ENCODE results near the gene CUEDC1. TPM values are rescaled to one million over a fixed set of nuclear protein-coding genes. Genes with fewer than 3 reads are reported as not detected.

Gene CUEDC1
- polyA plus RNA-seq, 2 of the 4 experiments (the other 2 are of a cell fraction): 44.3 to 90.6 TPM

DNA sequence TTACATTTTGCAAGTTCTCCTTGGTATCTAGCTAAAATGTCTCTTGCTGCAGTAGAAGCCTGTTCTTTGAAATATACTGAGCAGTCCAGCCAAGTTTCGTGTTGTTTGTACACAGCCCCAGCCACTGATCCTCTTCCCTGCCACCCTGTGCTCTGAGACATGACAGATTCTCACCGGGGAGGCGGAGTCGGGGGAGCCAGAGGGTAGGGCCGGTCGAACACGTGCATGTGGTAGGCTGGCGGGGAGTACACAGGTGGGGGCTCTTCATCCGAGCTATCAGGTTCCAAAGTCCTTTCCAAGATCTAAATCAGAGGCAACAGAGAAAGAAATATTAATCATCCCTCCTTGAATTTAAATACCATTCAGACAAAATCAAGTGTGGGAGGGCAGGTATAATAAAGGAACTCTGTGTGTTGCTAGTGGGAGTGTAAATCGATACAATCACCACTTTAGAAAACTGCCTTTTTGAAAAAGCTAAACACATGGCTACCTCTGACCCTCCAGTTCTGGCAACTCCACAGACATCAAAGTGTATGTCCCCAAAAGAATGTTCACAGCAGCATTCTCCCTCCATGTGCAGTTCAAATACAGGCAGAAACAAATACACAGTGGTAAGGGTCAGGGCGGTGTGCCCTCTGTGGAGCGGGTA is 75.7 kb downstream of the CUEDC1 start:
- FAIRE-seq (no peak), DNase-seq (ENCODE audit: low read depth in 1 of 2, low spot score in 1 of 2) (peak; percentile 82 to 91), ATAC-seq (peak; percentile 60 to 64)
- Histone ChIP-seq H3K9me3 (no peaks in the 10 kb centered on the region), H3K4me3 (peak overlapping the region; percentile 1; the same call in 1 of the 3 replicates), H3K4me1 (peaks cover 90% of the 10 kb centered on the region), H3K4me2 (peak overlapping the region; percentile 64), H3K27ac (peak overlapping the region; percentile 92 to 95)
- CTCF ChIA-PET: interaction anchor here (0.9 to 48.7 kb wide), 9 partner anchors 15 to 121 kb away, joined by 3 to 1377 read pairs (median 8); partner anchors contain the start of genes CUEDC1, MRPS23, SRSF1 and VEZF1
- 12% methylated on average over 12 of the region's 12 CpGs for WGBS (ENCODE audit: missing lambda C conversion rate)
- POLR2A ChIA-PET: interaction anchor here (0.6 to 3.1 kb wide), 19 partner anchors 8 to 220 kb away, joined by 3 to 15 read pairs (median 8); partner anchors contain the start of genes CUEDC1, DYNLL2, MRPS23 and SRSF1
- TF ChIP-seq, protein P1, sequence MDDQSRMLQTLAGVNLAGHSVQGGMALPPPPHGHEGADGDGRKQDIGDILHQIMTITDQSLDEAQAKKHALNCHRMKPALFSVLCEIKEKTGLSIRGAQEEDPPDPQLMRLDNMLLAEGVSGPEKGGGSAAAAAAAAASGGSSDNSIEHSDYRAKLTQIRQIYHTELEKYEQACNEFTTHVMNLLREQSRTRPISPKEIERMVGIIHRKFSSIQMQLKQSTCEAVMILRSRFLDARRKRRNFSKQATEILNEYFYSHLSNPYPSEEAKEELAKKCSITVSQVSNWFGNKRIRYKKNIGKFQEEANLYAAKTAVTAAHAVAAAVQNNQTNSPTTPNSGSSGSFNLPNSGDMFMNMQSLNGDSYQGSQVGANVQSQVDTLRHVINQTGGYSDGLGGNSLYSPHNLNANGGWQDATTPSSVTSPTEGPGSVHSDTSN (IDR thresholded peaks at IDR 0.05): no peak; the same call in 1 of the 2 replicates
- TF ChIP-seq HOXB13 (CRISPR knock-in tag; IDR thresholded peaks at IDR 0.05; ENCODE audit: low read depth): no peak
- TF ChIP-seq ZC3H11A (IDR thresholded peaks at IDR 0.05): no peak
- no peak for TF ChIP-seq CHD4 (IDR thresholded peaks at IDR 0.05; ENCODE audit: borderline replicate concordance)
- TF ChIP-seq JUN (IDR thresholded peaks at IDR 0.05): peak in 1 of 2 experiments; percentile 33; a peak in 2 of 5 replicates
- TF ChIP-seq NFE2L2 (conservative IDR thresholded peaks at IDR 0.05; ENCODE audit: low read length): no peak
- no peak for TF ChIP-seq TFCP2L1 (CRISPR knock-in tag; IDR thresholded peaks at IDR 0.05)
- no peak for TF ChIP-seq PHF8 (IDR thresholded peaks at IDR 0.05; ENCODE audit: borderline replicate concordance, low read depth)
- TF ChIP-seq ZSCAN20 (CRISPR knock-in tag; IDR thresholded peaks at IDR 0.05): no peak
- no peak for TF ChIP-seq GATA3 (IDR thresholded peaks at IDR 0.05; ENCODE audit: borderline replicate concordance)
- TF ChIP-seq JUNB (IDR thresholded peaks at IDR 0.05): no peak
- TF ChIP-seq BHLHE40 (IDR thresholded peaks at IDR 0.05; ENCODE audit: low read depth, low read length): peak; percentile 49; the same call in 1 of the 2 replicates
- TF ChIP-seq, protein P2, sequence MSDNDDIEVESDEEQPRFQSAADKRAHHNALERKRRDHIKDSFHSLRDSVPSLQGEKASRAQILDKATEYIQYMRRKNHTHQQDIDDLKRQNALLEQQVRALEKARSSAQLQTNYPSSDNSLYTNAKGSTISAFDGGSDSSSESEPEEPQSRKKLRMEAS (IDR thresholded peaks at IDR 0.05): peak; percentile 94
- TF ChIP-seq MAFK (IDR thresholded peaks at IDR 0.05; ENCODE audit: partially characterized antibody): no peak
- no peak for TF ChIP-seq CHD2 (IDR thresholded peaks at IDR 0.05; ENCODE audit: low read length, partially characterized antibody)
- TF ChIP-seq KDM1A (IDR thresholded peaks at IDR 0.05; ENCODE audit: low read depth): no peak
- TF ChIP-seq ZNF302 (CRISPR knock-in tag; IDR thresholded peaks at IDR 0.05): no peak
- TF ChIP-seq, protein P3, sequence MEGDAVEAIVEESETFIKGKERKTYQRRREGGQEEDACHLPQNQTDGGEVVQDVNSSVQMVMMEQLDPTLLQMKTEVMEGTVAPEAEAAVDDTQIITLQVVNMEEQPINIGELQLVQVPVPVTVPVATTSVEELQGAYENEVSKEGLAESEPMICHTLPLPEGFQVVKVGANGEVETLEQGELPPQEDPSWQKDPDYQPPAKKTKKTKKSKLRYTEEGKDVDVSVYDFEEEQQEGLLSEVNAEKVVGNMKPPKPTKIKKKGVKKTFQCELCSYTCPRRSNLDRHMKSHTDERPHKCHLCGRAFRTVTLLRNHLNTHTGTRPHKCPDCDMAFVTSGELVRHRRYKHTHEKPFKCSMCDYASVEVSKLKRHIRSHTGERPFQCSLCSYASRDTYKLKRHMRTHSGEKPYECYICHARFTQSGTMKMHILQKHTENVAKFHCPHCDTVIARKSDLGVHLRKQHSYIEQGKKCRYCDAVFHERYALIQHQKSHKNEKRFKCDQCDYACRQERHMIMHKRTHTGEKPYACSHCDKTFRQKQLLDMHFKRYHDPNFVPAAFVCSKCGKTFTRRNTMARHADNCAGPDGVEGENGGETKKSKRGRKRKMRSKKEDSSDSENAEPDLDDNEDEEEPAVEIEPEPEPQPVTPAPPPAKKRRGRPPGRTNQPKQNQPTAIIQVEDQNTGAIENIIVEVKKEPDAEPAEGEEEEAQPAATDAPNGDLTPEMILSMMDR (IDR thresholded peaks at IDR 0.05): no peak
- TF ChIP-seq, protein P4, sequence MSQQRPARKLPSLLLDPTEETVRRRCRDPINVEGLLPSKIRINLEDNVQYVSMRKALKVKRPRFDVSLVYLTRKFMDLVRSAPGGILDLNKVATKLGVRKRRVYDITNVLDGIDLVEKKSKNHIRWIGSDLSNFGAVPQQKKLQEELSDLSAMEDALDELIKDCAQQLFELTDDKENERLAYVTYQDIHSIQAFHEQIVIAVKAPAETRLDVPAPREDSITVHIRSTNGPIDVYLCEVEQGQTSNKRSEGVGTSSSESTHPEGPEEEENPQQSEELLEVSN (IDR thresholded peaks at IDR 0.05; ENCODE audit: borderline replicate concordance, low read depth): no peak
- TF ChIP-seq RARB (CRISPR knock-in tag; IDR thresholded peaks at IDR 0.05): no peak
- TF ChIP-seq KDM5A (IDR thresholded peaks at IDR 0.05): no peak
- no peak for TF ChIP-seq HDAC2 (IDR thresholded peaks at IDR 0.05)
- TF ChIP-seq, protein P5, sequence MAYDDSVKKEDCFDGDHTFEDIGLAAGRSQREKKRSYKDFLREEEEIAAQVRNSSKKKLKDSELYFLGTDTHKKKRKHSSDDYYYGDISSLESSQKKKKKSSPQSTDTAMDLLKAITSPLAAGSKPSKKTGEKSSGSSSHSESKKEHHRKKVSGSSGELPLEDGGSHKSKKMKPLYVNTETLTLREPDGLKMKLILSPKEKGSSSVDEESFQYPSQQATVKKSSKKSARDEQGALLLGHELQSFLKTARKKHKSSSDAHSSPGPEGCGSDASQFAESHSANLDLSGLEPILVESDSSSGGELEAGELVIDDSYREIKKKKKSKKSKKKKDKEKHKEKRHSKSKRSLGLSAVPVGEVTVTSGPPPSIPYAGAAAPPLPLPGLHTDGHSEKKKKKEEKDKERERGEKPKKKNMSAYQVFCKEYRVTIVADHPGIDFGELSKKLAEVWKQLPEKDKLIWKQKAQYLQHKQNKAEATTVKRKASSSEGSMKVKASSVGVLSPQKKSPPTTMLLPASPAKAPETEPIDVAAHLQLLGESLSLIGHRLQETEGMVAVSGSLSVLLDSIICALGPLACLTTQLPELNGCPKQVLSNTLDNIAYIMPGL (CRISPR knock-in tag; IDR thresholded peaks at IDR 0.05; ENCODE audit: borderline replicate concordance): no peak
- no peak for TF ChIP-seq EHF (CRISPR knock-in tag; IDR thresholded peaks at IDR 0.05)
- TF ChIP-seq RFX5 (IDR thresholded peaks at IDR 0.05): no peak
- 0 out of 2 replicates have a peak, but pooled peaks have one; percentile 29 for TF ChIP-seq HOXB5 (CRISPR knock-in tag; IDR thresholded peaks at IDR 0.05)
- TF ChIP-seq TP53 (CRISPR knock-in tag; IDR thresholded peaks at IDR 0.05): no peak
- no peak for TF ChIP-seq POLR2A (IDR thresholded peaks at IDR 0.05; ENCODE audit: low read length)
- no peak for TF ChIP-seq ZFP36 (IDR thresholded peaks at IDR 0.05; ENCODE audit: borderline replicate concordance, partially characterized antibody)
- no peak for TF ChIP-seq HOXA7 (CRISPR knock-in tag; IDR thresholded peaks at IDR 0.05)
- TF ChIP-seq SMC3 (IDR thresholded peaks at IDR 0.05): no peak; the same call in 2 of the 3 replicates
- TF ChIP-seq RCOR1 (IDR thresholded peaks at IDR 0.05; ENCODE audit: low read depth, low read length): no peak
- no peak for TF ChIP-seq FOSL2 (IDR thresholded peaks at IDR 0.05)
- TF ChIP-seq FOSL2 (CRISPR knock-in tag; IDR thresholded peaks at IDR 0.05): no peak
- TF ChIP-seq MAZ (IDR thresholded peaks at IDR 0.05; ENCODE audit: borderline replicate concordance, low read depth, low read length): no peak
- TF ChIP-seq FOXS1 (CRISPR knock-in tag; IDR thresholded peaks at IDR 0.05): no peak
- TF ChIP-seq, protein P6, sequence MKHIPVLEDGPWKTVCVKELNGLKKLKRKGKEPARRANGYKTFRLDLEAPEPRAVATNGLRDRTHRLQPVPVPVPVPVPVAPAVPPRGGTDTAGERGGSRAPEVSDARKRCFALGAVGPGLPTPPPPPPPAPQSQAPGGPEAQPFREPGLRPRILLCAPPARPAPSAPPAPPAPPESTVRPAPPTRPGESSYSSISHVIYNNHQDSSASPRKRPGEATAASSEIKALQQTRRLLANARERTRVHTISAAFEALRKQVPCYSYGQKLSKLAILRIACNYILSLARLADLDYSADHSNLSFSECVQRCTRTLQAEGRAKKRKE (CRISPR knock-in tag; IDR thresholded peaks at IDR 0.05; ENCODE audit: low read depth): no peak
- 0 out of 2 replicates have a peak, but pooled peaks have one; percentile 17 for TF ChIP-seq FOSB (CRISPR knock-in tag; IDR thresholded peaks at IDR 0.05)
